Erythroblast (primary cell): ENCODE data around the gene AMZ2.
"Not testable (repeated sequence)": the region's sequence is repeated elsewhere in the genome, so short reads cannot be mapped to it uniquely, and the experiment has no call there.

ENCODE experiments used
- DNase-seq, 2 experiments: peaks; one replicate each; lab custom pipeline; 2025; lab: John Stamatoyannopoulos, UW
- GATA1 ChIP-seq: IDR thresholded peaks from 2 replicates; pipeline ENCODE4 v1.6.1; 2011; ENCODE audit warnings: low read depth, mild to moderate bottlenecking, control low read depth, low read length, moderate library complexity
- POLR2A ChIP-seq: IDR thresholded peaks from 2 replicates; pipeline ENCODE4 v1.6.1; 2011; ENCODE audit warnings: mild to moderate bottlenecking, low read length

Gene AMZ2, protein sequence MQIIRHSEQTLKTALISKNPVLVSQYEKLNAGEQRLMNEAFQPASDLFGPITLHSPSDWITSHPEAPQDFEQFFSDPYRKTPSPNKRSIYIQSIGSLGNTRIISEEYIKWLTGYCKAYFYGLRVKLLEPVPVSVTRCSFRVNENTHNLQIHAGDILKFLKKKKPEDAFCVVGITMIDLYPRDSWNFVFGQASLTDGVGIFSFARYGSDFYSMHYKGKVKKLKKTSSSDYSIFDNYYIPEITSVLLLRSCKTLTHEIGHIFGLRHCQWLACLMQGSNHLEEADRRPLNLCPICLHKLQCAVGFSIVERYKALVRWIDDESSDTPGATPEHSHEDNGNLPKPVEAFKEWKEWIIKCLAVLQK

GRCh38 chr17:68247445-68248198 is at the start of gene AMZ2:
Gene AMZ2, plus strand, starts transcription at chr17:68248043. Its CDS starts 2,145 bp downstream, at chr17:68250188.
- DNase-seq = peak; percentile 95 to 98
- no peak for TF ChIP-seq GATA1
- peak; percentile 91 for TF ChIP-seq POLR2A

DNA sequence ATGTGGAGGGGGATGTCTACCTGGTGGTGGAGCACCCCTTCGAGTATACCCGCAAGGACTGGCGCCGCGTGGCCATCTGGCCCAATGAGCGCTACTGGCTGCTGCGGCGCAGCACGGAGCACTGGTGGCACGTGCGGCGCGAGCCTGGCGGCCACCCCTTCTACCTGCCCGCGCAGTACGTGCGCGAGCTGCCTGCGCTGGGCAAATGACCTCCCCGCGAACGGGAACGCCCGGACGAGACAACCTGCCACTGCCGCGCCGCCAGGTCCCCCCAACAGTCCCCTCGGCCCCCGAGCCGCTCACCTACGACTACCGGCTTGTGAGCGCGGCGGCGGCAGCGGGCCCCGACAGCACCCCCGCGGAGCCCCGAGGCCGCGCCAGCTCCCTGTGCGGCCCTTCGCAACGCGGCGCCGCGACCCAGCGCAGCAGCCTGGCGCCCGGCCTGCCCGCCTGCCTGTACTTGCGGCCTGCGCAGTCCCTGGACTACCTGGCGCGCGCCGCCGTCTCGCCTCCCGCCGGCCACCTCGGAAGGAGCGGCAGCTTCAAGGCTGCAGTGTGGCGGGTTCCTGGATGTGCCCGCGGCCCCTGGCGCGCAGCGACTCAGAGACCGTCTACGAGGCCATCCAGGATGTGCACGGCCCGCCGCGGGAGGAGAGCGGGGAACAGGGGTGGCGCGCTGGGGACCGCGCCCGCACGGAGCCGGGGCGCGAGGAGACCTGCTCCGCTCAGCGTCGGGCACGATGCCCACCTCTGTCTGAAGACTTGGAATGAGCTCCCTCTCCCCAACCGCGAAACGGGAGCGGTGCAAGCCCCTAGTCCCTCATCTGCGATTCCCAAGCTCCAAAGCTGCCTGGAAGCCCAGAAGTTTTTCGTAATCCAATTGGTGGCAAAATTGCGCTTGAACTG is 48.7 kb upstream of the AMZ2 start:
- DNase-seq = no peak
- no peak for TF ChIP-seq POLR2A
- TF ChIP-seq GATA1 = no peak

GRCh38 chr17:68199837-68200688 is 47.8 kb upstream of the AMZ2 start:
- DNase-seq = no peak

DNA sequence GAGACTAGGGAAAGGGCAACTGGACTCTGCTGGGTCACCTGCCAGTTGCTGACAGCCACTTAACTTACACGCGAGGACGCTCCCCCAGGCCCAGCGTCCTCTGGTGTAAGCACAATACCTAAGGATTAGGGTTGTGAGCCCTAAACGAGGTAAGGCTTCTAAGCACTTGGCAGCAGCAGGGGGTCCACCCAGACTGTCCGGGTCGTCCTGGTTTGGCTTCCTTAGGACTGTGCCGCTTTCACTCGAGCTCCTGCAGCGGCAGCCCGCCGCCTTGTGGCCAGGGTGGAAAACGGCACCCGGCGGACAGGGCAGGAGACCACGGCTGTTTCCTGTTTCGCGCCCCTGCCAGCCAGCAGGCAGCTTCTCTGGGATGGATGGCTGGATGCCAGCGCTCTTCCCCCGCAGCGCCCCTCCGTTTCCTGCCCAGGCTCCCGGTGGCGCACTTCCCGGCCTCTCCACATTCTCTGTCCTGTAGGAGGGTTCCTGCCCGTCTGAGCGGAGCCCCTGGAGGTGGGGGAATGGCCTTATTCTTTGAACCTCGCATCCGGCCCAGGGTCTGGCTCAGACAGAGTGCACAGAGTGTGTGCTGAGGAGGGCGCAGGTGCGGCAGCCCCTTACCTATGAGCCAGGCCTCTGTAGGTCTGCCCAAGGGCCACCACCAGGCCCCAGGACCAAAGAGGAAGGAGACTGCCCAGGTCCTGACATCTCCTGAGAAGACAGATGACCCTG is 47.0 kb upstream of the AMZ2 start:
- no peak for TF ChIP-seq GATA1
- peak; percentile 58 to 68 for DNase-seq

More at GRCh38 chr17:68199837-68200688, 47.8 kb upstream of the AMZ2 start:
- TF ChIP-seq POLR2A (no peak), GATA1 (no peak)

DNA sequence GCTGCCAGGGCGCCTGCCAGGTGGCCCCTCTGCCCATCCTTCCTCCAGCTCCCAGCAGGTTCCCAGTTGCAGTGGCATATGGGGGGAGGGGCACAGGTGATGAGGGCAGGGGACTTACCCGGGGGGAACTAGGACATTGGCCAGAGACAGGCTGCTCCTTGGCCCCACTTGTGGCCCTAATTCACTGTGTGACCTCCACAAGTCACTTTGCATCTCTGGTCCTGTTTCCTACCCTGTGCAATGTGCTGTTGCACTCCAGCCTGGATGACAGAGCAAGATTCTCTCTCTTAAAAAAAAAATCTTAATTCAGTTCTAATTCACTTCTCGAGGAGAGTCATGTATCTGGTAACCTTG is 46.4 kb upstream of the AMZ2 start:
- not testable (repeated sequence) for DNase-seq

DNA sequence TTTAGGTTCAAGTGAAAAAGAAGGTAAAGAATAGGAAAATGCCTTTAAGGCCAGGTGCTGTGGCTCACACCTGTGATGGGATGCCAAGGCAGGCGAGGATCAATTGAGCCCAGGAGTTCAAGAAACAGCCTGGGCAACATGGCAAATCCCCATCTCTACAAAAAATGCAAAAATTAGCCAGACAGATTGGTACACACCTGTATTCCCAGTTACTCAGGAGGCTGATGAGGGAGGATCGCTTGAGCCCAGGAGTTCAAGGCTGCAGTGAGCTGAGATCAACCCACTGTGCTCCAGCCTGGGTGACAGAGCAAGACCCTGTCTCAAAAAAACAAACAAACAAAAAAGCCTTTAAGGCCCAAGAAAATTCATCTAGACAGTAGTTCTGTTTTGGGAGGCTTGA is 45.5 kb upstream of the AMZ2 start:
- not testable (repeated sequence) for DNase-seq

DNA sequence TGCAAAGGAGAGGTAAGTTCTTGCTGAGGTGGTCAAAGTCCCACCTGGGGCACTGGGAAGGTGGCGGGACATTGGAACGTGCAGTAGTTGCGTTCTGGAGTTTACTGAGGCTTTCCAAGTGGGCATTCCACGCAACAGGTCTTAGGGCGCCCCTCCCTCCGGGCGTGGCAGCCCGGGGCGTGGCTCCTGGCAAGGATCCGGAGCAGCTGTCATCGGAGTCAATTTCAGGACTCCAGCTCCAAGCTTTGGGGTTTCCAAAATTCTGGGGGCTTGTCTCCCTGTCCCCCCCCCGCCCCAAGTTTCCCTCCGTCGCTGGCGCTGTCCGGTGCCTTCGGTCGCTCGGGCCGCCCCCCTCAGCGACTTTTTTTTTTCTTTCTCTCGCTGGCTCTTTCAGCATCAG is 43.1 kb upstream of the AMZ2 start:
- TF ChIP-seq GATA1 (no peak), POLR2A (no peak)

DNA sequence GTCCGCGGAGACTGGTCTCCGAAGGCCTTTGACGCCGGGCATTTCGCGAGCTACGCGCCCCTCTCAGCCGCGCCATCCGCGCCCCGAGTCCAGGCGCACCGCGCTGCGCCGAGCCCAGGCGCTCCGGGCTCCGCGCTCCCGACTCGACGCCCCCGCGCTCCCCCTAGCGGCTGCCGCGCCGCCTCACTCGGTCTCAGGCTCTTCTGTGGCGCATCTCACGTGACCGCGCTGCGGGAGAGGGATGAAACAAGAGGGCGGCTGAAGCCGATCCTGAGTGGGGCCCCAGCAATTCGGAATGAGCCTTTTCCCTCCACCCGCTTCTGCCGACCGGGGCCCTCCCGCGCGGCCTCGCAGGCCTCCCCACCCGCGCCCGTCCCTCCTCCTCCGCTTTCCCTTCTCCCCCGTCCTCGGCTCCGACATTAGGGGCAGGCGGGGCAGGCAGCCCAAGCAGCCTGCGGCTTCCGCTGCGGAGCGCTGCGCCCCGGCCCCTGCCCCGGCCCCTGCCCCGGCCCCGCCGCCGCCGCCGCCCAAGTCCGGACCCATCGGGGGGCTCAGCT is 42.5 kb upstream of the AMZ2 start:
- peak; percentile 86 to 93 for DNase-seq
- TF ChIP-seq POLR2A (peak; percentile 38), GATA1 (no peak)

More for the DNA sequence above, 43.1 kb upstream of the AMZ2 start:
- peak in 1 of 2 experiments; percentile 29 for DNase-seq

DNA sequence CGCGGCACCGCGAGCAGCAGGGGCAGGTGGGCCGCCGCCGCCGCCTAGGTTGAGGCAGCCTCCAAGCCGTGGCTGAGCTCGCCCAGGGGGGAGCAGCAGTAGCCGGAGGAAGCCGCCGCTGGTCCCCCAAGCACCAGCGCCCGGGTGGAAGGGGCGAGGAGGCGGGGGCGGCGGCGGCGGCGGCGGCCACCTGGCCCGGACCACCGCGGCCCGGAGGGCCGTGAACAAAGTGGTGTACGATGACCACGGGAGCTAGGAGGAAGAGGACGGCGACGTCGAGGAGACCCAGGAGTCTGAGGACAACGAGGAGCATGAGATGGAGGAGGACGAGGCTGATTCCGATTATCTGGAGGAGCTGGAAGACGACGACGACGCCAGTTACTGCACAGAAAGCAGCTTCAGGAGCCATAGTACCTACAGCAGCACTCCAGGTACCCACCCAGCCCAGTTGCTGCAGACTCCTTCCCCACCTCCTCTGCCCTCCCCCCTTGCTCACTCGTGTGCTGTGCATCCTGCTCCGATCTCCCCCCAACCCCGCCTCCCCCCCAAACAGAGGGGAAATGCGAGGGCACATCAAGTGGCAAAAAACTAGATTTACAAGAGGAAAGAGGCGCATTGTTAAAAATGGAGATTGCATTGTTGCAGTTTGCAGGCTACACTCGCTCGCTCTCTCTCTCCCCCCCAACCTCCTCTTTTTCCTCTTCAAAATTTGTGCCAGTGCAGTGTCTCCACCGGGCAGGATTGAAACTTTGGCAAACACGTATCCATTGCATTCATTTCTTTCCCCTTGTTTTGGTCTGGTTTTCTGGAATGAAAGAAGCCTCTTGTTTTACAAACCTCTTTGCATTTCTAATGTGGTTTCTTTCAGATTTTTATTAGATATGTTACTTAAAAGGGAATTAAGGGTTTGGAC is 41.8 kb upstream of the AMZ2 start:
- TF ChIP-seq GATA1 = no peak
- TF ChIP-seq POLR2A = no peak
- DNase-seq = no peak

- TF ChIP-seq POLR2A (no peak), GATA1 (no peak)
- DNase-seq = no peak
Observed at GRCh38 chr17:68207651-68208253, 40.1 kb upstream of the AMZ2 start.

- not testable (repeated sequence) for DNase-seq
Observed at GRCh38 chr17:68208651-68209050, 39.2 kb upstream of the AMZ2 start.

GRCh38 chr17:68209191-68209900 is 38.5 kb upstream of the AMZ2 start:
- DNase-seq = not testable (repeated sequence)
